Ovary (tissue), 9 donors: Measurements from ENCODE around the gene KLF1. TPM values are rescaled to one million over a fixed set of nuclear protein-coding genes. Genes with fewer than 3 reads are reported as not detected.

Source experiments
- DNase-seq, 5 donors: peaks; one replicate each; pipeline ENCODE4 v3.0.0-alpha.2; 2019 to 2020
- H3K27ac ChIP-seq, 2 donors: fragments of 200-600 bp; one replicate each; pipeline versions ENCODE4 v1.5.1 to v1.8.0; 2019 to 2022
- H3K27me3 ChIP-seq: fragments of 200-600 bp; one replicate; pipeline ENCODE4 v1.8.0; 2022
- H3K36me3 ChIP-seq: fragments of 200-600 bp; sonication (generic); one replicate; pipeline ENCODE4 v1.5.1; 2019
- H3K4me1 ChIP-seq: one replicate; pipeline ENCODE4 v1.8.1; 2013; ENCODE audit warnings: mild to moderate bottlenecking, moderate library complexity; ENCODE audit not compliant: insufficient read depth
- H3K4me3 ChIP-seq: fragments of 200-600 bp; sonication (generic); one replicate; pipeline ENCODE4 v1.5.1; 2017
- H3K9me3 ChIP-seq, 2 donors: fragments of 200-600 bp in 1 of 2; sonication (generic) in 1 of 2; one replicate each; pipeline versions ENCODE4 v1.5.1 to v1.8.1; 2013 to 2019; ENCODE audit warnings: mild to moderate bottlenecking in 1 of 2, moderate library complexity in 1 of 2
- CTCF ChIP-seq, 3 donors: fragments of 450-650 bp in 2 of 3; fragments of 200-600 bp in 1 of 3; IDR thresholded peaks; one replicate each; pipeline versions ENCODE4 v1.5.1 to v1.8.0; 2016 to 2022; ENCODE audit warnings: antibody characterized with exemption in 3 of 3, mild to moderate bottlenecking in 1 of 3
- EP300 ChIP-seq: sonication (generic); formaldehyde crosslinking; IDR thresholded peaks from one replicate; pipeline ENCODE4 v1.6.1; 2017; ENCODE audit warnings: antibody characterized with exemption
- POLR2A ChIP-seq: fragments of 450-650 bp; IDR thresholded peaks from one replicate; pipeline ENCODE4 v1.6.1; 2017; ENCODE audit warnings: antibody characterized with exemption, mild to moderate bottlenecking, moderate library complexity
- WGBS, 3 donors: extraction: QIAGEN DNeasy Blood & Tissue Kit in 1 of 3; methylation state at CpG; one replicate each; pipeline versions ENCODE4 v1.1.5 to v1.1.7; 2013 to 2017; 5-methylcytosine and 5-hydroxymethylcytosine counted together
- intact Hi-C, 4 donors: fragments of 100-400 bp; cut with DNase I; formaldehyde crosslinking; loops; one replicate each; pipeline versions ENCODE4 v1.11.0 to v1.15.1; 2022 to 2023
- polyA plus RNA-seq, 2 donors: library from polyadenylated mRNA; stranded (reverse); fragments of 200-250 nt in 1 of 2; fragments of 350-450 nt in 1 of 2; fragmentation: Illumina TruSeq in 1 of 2; extraction: RNeasy Lipid Tissue Mini Kit (QIAGEN cat#74804) in 1 of 2; gene quantifications; one replicate each; pipeline ENCODE4 v1.2.3, GENCODE V29; 2013 to 2014
- total RNA-seq, 7 donors: library from RNA; depleted of rRNA in 2 of 7; stranded (reverse); fragments of >200 nt in 2 of 7; fragmentation: NEBNext Ultra II Directional in 3 of 7; extraction: Animal tissue kit (Norgen Biotek cat#: 25700) in 3 of 7; gene quantifications; one replicate each; pipeline versions ENCODE4 v1.1.0 to v1.2.4, GENCODE V29; 2016 to 2023
- donor health status: DM: no; HTN: no; CAD: no; lungs with moderate emphysema.
- donor health status: DM: no; HTN: no; CAD: no.
- donor health status: Bipolar disorder and iron deficiency.
- donor health status: DM: yes; HTN: yes; CAD: no.
- donor health status: DM: no; HTN: no; CAD: no.
- donor health status: DM: yes; HTN: yes; CAD: no.

The KLF1 gene
- total and polyA plus RNA-seq, 9 donors, result 0.13 TPM; not detected in 8

GRCh38 chr19:12843999-12844732 is 42.8 kb downstream of the KLF1 start:
- Histone ChIP-seq H3K9me3 (no peaks in the 10 kb centered on the region), H3K4me1 (peaks cover 5% of the 10 kb centered on the region), H3K36me3 (no peaks in the 10 kb centered on the region), H3K27me3 (peaks cover 3% of the 10 kb centered on the region), H3K27ac (no peak overlapping the region), H3K4me3 (no peak overlapping the region)
- TF ChIP-seq EP300 (no peak), POLR2A (no peak), CTCF (IDR thresholded peaks at IDR 0.05) (no peak)
- 74 to 86% (median 77%) methylated on average over 3 of the region's 3 CpGs for WGBS, 3 donors
- no peak for DNase-seq
- intact Hi-C loops, result no loop called here

GRCh38 chr19:12843328-12843727 is 43.7 kb downstream of the KLF1 start:
- H3K4me3 ChIP-seq, result no peak overlapping the region
- 66 to 71% (median 66%) methylated on average over 11 of the region's 11 CpGs for WGBS, 3 donors
- peaks cover 3% of the 10 kb centered on the region for H3K27me3 ChIP-seq
- TF ChIP-seq POLR2A (no peak), EP300 (no peak), CTCF (IDR thresholded peaks at IDR 0.05) (no peak)
- H3K36me3 ChIP-seq, result no peaks in the 10 kb centered on the region
- intact Hi-C loops, result no loop called here
- H3K9me3 ChIP-seq, result no peaks in the 10 kb centered on the region
- no peak overlapping the region for H3K27ac ChIP-seq
- peaks cover 5% of the 10 kb centered on the region for H3K4me1 ChIP-seq
- no peak for DNase-seq

- no peak overlapping the region for H3K27ac ChIP-seq
- H3K4me1 ChIP-seq, result peaks cover 5% of the 10 kb centered on the region
- no peak for DNase-seq
- no peaks in the 10 kb centered on the region for H3K36me3 ChIP-seq
- H3K9me3 ChIP-seq, result no peaks in the 10 kb centered on the region
- WGBS, 3 donors, result 89 to 92% (median 90%) methylated on average over 18 of the region's 18 CpGs
- intact Hi-C loops, result no loop called here
- TF ChIP-seq EP300 (no peak), POLR2A (no peak), CTCF (IDR thresholded peaks at IDR 0.05) (no peak)
- H3K27me3 ChIP-seq, result peaks cover 8% of the 10 kb centered on the region
- H3K4me3 ChIP-seq, result no peak overlapping the region
These were observed 44.5 kb downstream of the KLF1 start for GRCh38 chr19:12842511-12842910.

GRCh38 chr19:12841094-12841493 is 45.9 kb downstream of the KLF1 start:
- Histone ChIP-seq H3K9me3 (no peaks in the 10 kb centered on the region), H3K36me3 (no peaks in the 10 kb centered on the region), H3K4me1 (peaks cover 5% of the 10 kb centered on the region), H3K4me3 (no peak overlapping the region), H3K27me3 (peaks cover 8% of the 10 kb centered on the region), H3K27ac (no peak overlapping the region)
- no peak for DNase-seq
- intact Hi-C loops, result no loop called here
- TF ChIP-seq POLR2A (no peak), CTCF (IDR thresholded peaks at IDR 0.05) (no peak), EP300 (no peak)
- 1 to 4% (median 1%) methylated on average over 29 of the region's 29 CpGs for WGBS, 3 donors
